GM12878 (cell line): Measurements from ENCODE around the gene TEX2. TPM values are rescaled to one million over a fixed set of nuclear protein-coding genes. Genes with fewer than 3 reads are reported as not detected.

Experiments
- ATAC-seq: fragments of 200-7000 bp; cut with Tn5 transposase; 3 replicates; pipeline ENCODE4 v1.9.1; 2020; ENCODE audit warnings: mild to moderate bottlenecking, moderate library complexity
- BruUV-seq: library from RNA; stranded (reverse); fragments of 400-500 nt; replicated peaks from 2 replicates; lab custom pipeline; 2021; lab: Mats Ljungman, UMichigan
- CTCF ChIA-PET: fragments of 300-600 bp; sonication (Branson Sonifier 250); formaldehyde crosslinking; extraction: SDS; loops from one replicate; lab custom pipeline; 2021; ENCODE audit warnings: inconsistent platforms; lab: Yijun Ruan, JAX
- POLR2A ChIA-PET: fragments of 350-600 bp; formaldehyde crosslinking; extraction: SDS; loops from one replicate; lab custom pipeline; 2021; ENCODE audit warnings: inconsistent platforms; lab: Charles Lee
- RAD21 ChIA-PET: fragments of 300-600 bp; sonication (Branson Sonifier 250); formaldehyde crosslinking; loops from one replicate; lab custom pipeline; 2023; ENCODE audit warnings: antibody characterized with exemption; ENCODE audit not compliant: unreplicated experiment; lab: Charles Lee
- SMC1A ChIA-PET: fragments of 300-600 bp; sonication (Branson Sonifier 250); formaldehyde crosslinking; loops from one replicate; lab custom pipeline; 2023; ENCODE audit not compliant: unreplicated experiment, uncharacterized antibody; lab: Charles Lee
- DNase-seq: peaks from one replicate; pipeline ENCODE4 v3.0.0-alpha.2; 2011; ENCODE audit warnings: low read depth, low spot score
- FAIRE-seq: peaks from 3 replicates; lab custom pipeline; 2011; peaks lifted over from hg19 to GRCh38; lab: Jason Lieb, UNC
- H2AFZ ChIP-seq: 2 replicates; pipeline ENCODE4 v1.6.0; 2011; ENCODE audit warnings: low read depth, low read length, control low read depth; ENCODE audit not compliant: control insufficient read depth
- H3K27ac ChIP-seq: 2 replicates; pipeline ENCODE4 v1.5.1; 2011; ENCODE audit warnings: control low read depth; ENCODE audit not compliant: control insufficient read depth, insufficient read depth
- H3K27me3 ChIP-seq, 2 experiments: replicated peaks in 1 of 2; 2 replicates each; pipeline versions ENCODE4 v1.6.0 to v1.6.1; 2011; ENCODE audit warnings: low read length in 1 of 2; ENCODE audit not compliant: control insufficient read depth in 2 of 2, insufficient read depth in 2 of 2
- H3K36me3 ChIP-seq, 2 experiments: 2 replicates each; pipeline ENCODE4 v1.5.1; 2011; ENCODE audit warnings: low read length in 1 of 2; ENCODE audit not compliant: control insufficient read depth in 2 of 2, insufficient read depth in 2 of 2
- H3K4me1 ChIP-seq: 2 replicates; pipeline ENCODE4 v1.6.1; 2011; ENCODE audit warnings: mild to moderate bottlenecking, low read length, moderate library complexity, mixed read lengths; ENCODE audit not compliant: control insufficient read depth, insufficient read depth
- H3K4me2 ChIP-seq: 2 replicates; pipeline ENCODE4 v1.6.0; 2011; ENCODE audit warnings: control low read depth; ENCODE audit not compliant: control insufficient read depth, insufficient read depth
- H3K4me3 ChIP-seq: fragments of 200-600 bp; sonication (generic); 2 replicates; pipeline ENCODE4 v1.5.1; 2016
- H3K79me2 ChIP-seq: 2 replicates; pipeline ENCODE4 v1.6.0; 2011; ENCODE audit warnings: low read length; ENCODE audit not compliant: control insufficient read depth, insufficient read depth
- H3K9ac ChIP-seq: 2 replicates; pipeline ENCODE4 v1.8.0; 2011; ENCODE audit warnings: low read length, control low read depth, mixed read lengths; ENCODE audit not compliant: control insufficient read depth, insufficient read depth
- H3K9me3 ChIP-seq: replicated peaks from 3 replicates; pipeline ENCODE4 v1.5.1; 2011; ENCODE audit warnings: mild to moderate bottlenecking, low read length; ENCODE audit not compliant: control insufficient read depth, insufficient read depth
- H4K20me1 ChIP-seq: 2 replicates; pipeline ENCODE4 v1.6.0; 2011; ENCODE audit not compliant: control insufficient read depth, insufficient read depth
- IKZF2 ChIP-seq, 2 experiments: fragments of 450-650 bp; IDR thresholded peaks; 2 replicates each; pipeline ENCODE4 v1.6.1; 2017; ENCODE audit warnings: mild to moderate bottlenecking in 2 of 2, moderate library complexity in 2 of 2
- IRF4 ChIP-seq: IDR thresholded peaks from 2 replicates; pipeline ENCODE4 v1.6.1; 2011; ENCODE audit warnings: low read depth, low read length
- JUNB ChIP-seq: IDR thresholded peaks from 2 replicates; pipeline ENCODE4 v1.6.1; 2016; ENCODE audit warnings: antibody characterized with exemption, mild to moderate bottlenecking
- SIX5 ChIP-seq: IDR thresholded peaks from 2 replicates; pipeline ENCODE4 v1.6.1; 2011; ENCODE audit warnings: mild to moderate bottlenecking, low read depth, low read length, moderate library complexity; ENCODE audit not compliant: severe bottlenecking
- WGBS: methylation state at CpG from one replicate; pipeline ENCODE4 v1.1.6; 2016; ENCODE audit warnings: low lambda C conversion rate; ENCODE audit not compliant: insufficient replicate concordance, insufficient coverage; ENCODE audit errors: missing lambda C conversion rate; 5-methylcytosine and 5-hydroxymethylcytosine counted together
- in situ Hi-C: fragments of 300-500 bp; cut with MboI; formaldehyde crosslinking; loops from 9 replicates; pipeline ENCODE4 v1.14.3; 2018; ENCODE audit warnings: mixed read lengths
- intact Hi-C: fragments of 100-400 bp; cut with micrococcal nuclease; formaldehyde crosslinking; loops from one replicate; pipeline ENCODE4 v1.14.2; 2022; ENCODE audit not compliant: unreplicated experiment
- polyA plus RNA-seq, 11 experiments: library from polyadenylated mRNA; depleted of rRNA in 4 of 11; unstranded in 6 of 11; stranded (reverse) in 5 of 11; fragments of >200 nt; fragmentation: Nextera tagmentation in 4 of 11; fragmentation: Illumina TruSeq in 1 of 11; extraction: Ambion mirVana in 4 of 11; extraction: Trizol in 1 of 11; gene quantifications; 1 replicate in 1 of 11; 2 replicates in 10 of 11; pipeline versions ENCODE4 v1.2.1 to v1.2.3, GENCODE V29; 2011 to 2016; ENCODE audit warnings: inconsistent platforms in 2 of 11, missing spikeins in 2 of 11, low read depth in 1 of 11
- total RNA-seq, 4 experiments: library from RNA; depleted of rRNA in 3 of 4; stranded (reverse); fragments of >200 nt in 3 of 4; fragmentation: Illumina TruSeq in 1 of 4; extraction: Trizol in 1 of 4; gene quantifications; 2 replicates each; pipeline versions ENCODE4 v1.2.1 to v1.2.3, GENCODE V29; 2013 to 2021
- TF ChIP-seq, protein P1 (sequence below): fragments of 450-650 bp; IDR thresholded peaks from 2 replicates; pipeline ENCODE4 v1.6.1; 2018; ENCODE audit warnings: mild to moderate bottlenecking, low read depth, moderate library complexity; ENCODE audit not compliant: partially characterized antibody

TEX2 gene
- total and polyA plus RNA-seq, 10 of the 15 experiments (the other 5 are each of a cell fraction or from before 2014, with no cell fraction given): 3.8 to 19.9 (median 15.8) TPM

DNA sequence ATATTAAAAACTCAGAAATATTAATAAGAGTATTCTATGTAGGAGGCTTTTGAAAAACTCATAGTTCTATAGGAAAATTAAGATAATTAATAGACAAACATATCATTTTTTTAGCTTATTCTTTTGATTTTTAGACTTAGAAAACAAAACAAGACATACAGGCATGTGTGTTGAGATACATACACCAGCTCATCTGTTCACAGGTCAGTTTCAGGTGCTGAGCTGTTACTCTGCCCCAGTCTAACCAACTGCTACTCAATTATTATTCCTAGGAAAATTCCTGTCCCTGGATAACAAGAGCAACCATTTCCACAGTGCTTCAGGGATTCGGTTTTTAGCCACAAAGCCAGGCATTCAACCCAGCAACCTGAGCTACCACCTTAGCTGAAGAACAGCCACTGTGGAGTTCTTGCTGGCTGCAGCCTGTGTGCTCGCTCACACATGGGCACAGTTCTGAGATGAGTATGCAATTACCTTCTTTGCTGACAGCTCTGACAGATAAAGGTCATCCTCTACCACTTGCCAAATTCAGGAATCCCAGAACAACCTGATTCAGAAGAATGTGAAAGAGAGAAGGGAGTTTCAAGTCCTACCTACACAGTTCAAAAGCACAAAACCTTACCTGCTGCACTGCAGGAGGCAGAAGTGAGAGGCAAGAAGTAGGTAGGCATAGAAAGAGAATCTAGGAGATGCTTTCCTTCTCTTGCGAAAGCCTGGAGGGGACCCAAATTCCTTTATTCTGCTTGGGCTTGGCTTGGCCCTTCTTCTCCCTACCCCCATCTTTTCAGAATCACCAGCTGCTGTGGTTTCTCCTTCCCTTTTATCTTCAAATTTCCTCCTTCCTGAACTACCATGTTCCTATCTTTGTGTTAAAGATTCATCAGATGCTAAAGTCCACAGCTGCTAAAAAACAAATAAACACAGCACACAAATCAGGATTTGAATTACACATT lies 62.7 kb downstream of the TEX2 start:
- no peaks in the 10 kb centered on the region for H3K9me3 ChIP-seq
- no TSS peak for BruUV-seq
- H3K27me3 ChIP-seq: no peaks in the 10 kb centered on the region
- SMC1A ChIA-PET: interaction anchor here (0.9 to 1.0 kb wide), 3 partner anchors 18 to 83 kb away, joined by 3 to 5 read pairs (median 3); no protein-coding TSS in a partner anchor
- H3K36me3 ChIP-seq: no peaks in the 10 kb centered on the region
- no peaks in the 10 kb centered on the region for H4K20me1 ChIP-seq
- H3K4me3 ChIP-seq: no peak overlapping the region
- peak overlapping the region; percentile 2; the same call in 1 of the 2 replicates for H3K4me2 ChIP-seq
- H3K27ac ChIP-seq: no peak overlapping the region
- H3K79me2 ChIP-seq: no peaks in the 10 kb centered on the region
- peaks cover 8% of the 10 kb centered on the region for H3K4me1 ChIP-seq
- 45% methylated on average over 3 of the region's 3 CpGs for WGBS
- intact Hi-C loops (no loop called here), in situ Hi-C loops (no loop called here)
- H3K9ac ChIP-seq: no peak overlapping the region
- ATAC-seq: peak; percentile 87
- TF ChIP-seq IRF4 (0 out of 2 replicates have a peak, but pooled peaks have one; percentile 19), SIX5 (no peak), IKZF2 (IDR thresholded peaks at IDR 0.05) (0 out of 4 replicates have a peak, but pooled peaks of 1 of the 2 experiments have one; percentile 24), JUNB (0 out of 2 replicates have a peak, but pooled peaks have one; percentile 8)
- TF ChIP-seq, protein P1, sequence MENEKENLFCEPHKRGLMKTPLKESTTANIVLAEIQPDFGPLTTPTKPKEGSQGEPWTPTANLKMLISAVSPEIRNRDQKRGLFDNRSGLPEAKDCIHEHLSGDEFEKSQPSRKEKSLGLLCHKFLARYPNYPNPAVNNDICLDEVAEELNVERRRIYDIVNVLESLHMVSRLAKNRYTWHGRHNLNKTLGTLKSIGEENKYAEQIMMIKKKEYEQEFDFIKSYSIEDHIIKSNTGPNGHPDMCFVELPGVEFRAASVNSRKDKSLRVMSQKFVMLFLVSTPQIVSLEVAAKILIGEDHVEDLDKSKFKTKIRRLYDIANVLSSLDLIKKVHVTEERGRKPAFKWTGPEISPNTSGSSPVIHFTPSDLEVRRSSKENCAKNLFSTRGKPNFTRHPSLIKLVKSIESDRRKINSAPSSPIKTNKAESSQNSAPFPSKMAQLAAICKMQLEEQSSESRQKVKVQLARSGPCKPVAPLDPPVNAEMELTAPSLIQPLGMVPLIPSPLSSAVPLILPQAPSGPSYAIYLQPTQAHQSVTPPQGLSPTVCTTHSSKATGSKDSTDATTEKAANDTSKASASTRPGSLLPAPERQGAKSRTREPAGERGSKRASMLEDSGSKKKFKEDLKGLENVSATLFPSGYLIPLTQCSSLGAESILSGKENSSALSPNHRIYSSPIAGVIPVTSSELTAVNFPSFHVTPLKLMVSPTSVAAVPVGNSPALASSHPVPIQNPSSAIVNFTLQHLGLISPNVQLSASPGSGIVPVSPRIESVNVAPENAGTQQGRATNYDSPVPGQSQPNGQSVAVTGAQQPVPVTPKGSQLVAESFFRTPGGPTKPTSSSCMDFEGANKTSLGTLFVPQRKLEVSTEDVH: no peak
- no peak overlapping the region for H2AFZ ChIP-seq
- FAIRE-seq: no peak
- DNase-seq: peak; percentile 19
- RAD21 ChIA-PET: interaction anchor here (0.6 to 1.7 kb wide), 5 partner anchors 18 to 578 kb away, joined by 3 to 5 read pairs (median 3); no protein-coding TSS in a partner anchor
- CTCF ChIA-PET: interaction anchor here (0.5 to 2.2 kb wide), 9 partner anchors 8 to 562 kb away, joined by 3 to 7 read pairs (median 4); no protein-coding TSS in a partner anchor
- POLR2A ChIA-PET: interaction anchor here (0.6 to 1.0 kb wide), 3 partner anchors 35 to 78 kb away, joined by 3 to 4 read pairs (median 4); no protein-coding TSS in a partner anchor
